Measurements from ENCODE around the gene ABHD17B.

GRCh38 chr9:71887362-71887761 lies 23.6 kb downstream of the ABHD17B start:
- no peak for TF ChIP-seq CTCF (IDR thresholded peaks at IDR 0.05)
- TF ChIP-seq POLR2A (IDR thresholded peaks at IDR 0.05): no peak

Measured in body of pancreas (tissue), 4 donors.